ENCODE results near the gene HMGXB4. TPM values are rescaled to one million over a fixed set of nuclear protein-coding genes. Genes with fewer than 3 reads are reported as not detected.

The HMGXB4 gene
- total RNA-seq, 4 donors from 2014 or later = 12.4 to 19.9 (median 17.0) TPM

- no peaks in the 10 kb centered on the region for H3K27me3 ChIP-seq
- intact Hi-C loops (cut with DNase I) = no loop called here
- no peak for DNase-seq (ENCODE audit: extremely low spot score)
- H3K9me3 ChIP-seq = no peaks in the 10 kb centered on the region
- no peak overlapping the region for H3K4me3 ChIP-seq
- H3K4me1 ChIP-seq = peaks cover 0 to 7% (median 0%) of the 10 kb centered on the region in 4 donors
- no peak overlapping the region for H3K27ac ChIP-seq (replicated peaks in 1 of 4)
- WGBS = 86% methylated on average over 8 of the region's 12 CpGs
- no peak for TF ChIP-seq CTCF (IDR thresholded peaks at IDR 0.05)
- TF ChIP-seq POLR2A (IDR thresholded peaks at IDR 0.05; ENCODE audit: low read depth) = no peak
- no peak for TF ChIP-seq POLR2AphosphoS5 (IDR thresholded peaks at IDR 0.05)
- no peak for TF ChIP-seq EP300 (IDR thresholded peaks at IDR 0.05)
- H3K36me3 ChIP-seq = peaks cover 45 to 100% (median 98%) of the 10 kb centered on the region in 4 donors
Measured at GRCh38 chr22:35335936-35336781, 78.9 kb downstream of the HMGXB4 start.

- no peak for TF ChIP-seq CTCF (IDR thresholded peaks at IDR 0.05)
- TF ChIP-seq EP300 (IDR thresholded peaks at IDR 0.05) = no peak
- no peak for TF ChIP-seq POLR2A (IDR thresholded peaks at IDR 0.05; ENCODE audit: low read depth)
- no peak for TF ChIP-seq POLR2AphosphoS5 (IDR thresholded peaks at IDR 0.05)
- Histone ChIP-seq H3K27me3 (no peaks in the 10 kb centered on the region), H3K9me3 (no peaks in the 10 kb centered on the region), H3K4me3 (no peak overlapping the region), H3K4me1 (no peaks in the 10 kb centered on the region), H3K27ac (replicated peaks in 1 of 4) (no peak overlapping the region), H3K36me3 (peaks cover 49 to 100% (median 96%) of the 10 kb centered on the region in 4 donors)
- intact Hi-C loops (cut with DNase I) = no loop called here
- WGBS = 89% methylated on average over 3 of the region's 4 CpGs
- DNase-seq (ENCODE audit: extremely low spot score) = no peak
Measured at GRCh38 chr22:35337932-35338331, 80.6 kb downstream of the HMGXB4 start.

GRCh38 chr22:35341090-35341874, 84.0 kb downstream of the HMGXB4 start:
- no peaks in the 10 kb centered on the region for H3K27me3 ChIP-seq
- DNase-seq (ENCODE audit: extremely low spot score) = no peak
- intact Hi-C loops (cut with DNase I) = loop anchor here (10.0 kb wide), 1 partner anchor 74 kb away; no protein-coding TSS in a partner anchor
- no peaks in the 10 kb centered on the region for H3K9me3 ChIP-seq
- H3K4me3 ChIP-seq = no peak overlapping the region
- peaks cover 35 to 100% (median 94%) of the 10 kb centered on the region in 4 donors for H3K36me3 ChIP-seq
- no peak overlapping the region for H3K27ac ChIP-seq (replicated peaks in 1 of 4)
- WGBS = 96% methylated on average over 11 of the region's 19 CpGs
- TF ChIP-seq EP300 (IDR thresholded peaks at IDR 0.05) = no peak
- no peak for TF ChIP-seq POLR2A (IDR thresholded peaks at IDR 0.05; ENCODE audit: low read depth)
- TF ChIP-seq POLR2AphosphoS5 (IDR thresholded peaks at IDR 0.05) = no peak
- TF ChIP-seq CTCF (IDR thresholded peaks at IDR 0.05) = no peak
- no peaks in the 10 kb centered on the region for H3K4me1 ChIP-seq

GRCh38 chr22:35342390-35342789, 85.1 kb downstream of the HMGXB4 start:
- WGBS = 91% methylated on average over 3 of the region's 4 CpGs
- TF ChIP-seq POLR2A (IDR thresholded peaks at IDR 0.05; ENCODE audit: low read depth) = no peak
- TF ChIP-seq EP300 (IDR thresholded peaks at IDR 0.05) = no peak
- TF ChIP-seq POLR2AphosphoS5 (IDR thresholded peaks at IDR 0.05) = no peak
- TF ChIP-seq CTCF (IDR thresholded peaks at IDR 0.05) = no peak
- intact Hi-C loops (cut with DNase I) = loop anchor here (10.0 kb wide), 1 partner anchor 72 kb away; no protein-coding TSS in a partner anchor
- Histone ChIP-seq H3K27ac (replicated peaks in 1 of 4) (no peak overlapping the region), H3K4me3 (no peak overlapping the region), H3K36me3 (peaks cover 33 to 100% (median 94%) of the 10 kb centered on the region in 4 donors), H3K27me3 (no peaks in the 10 kb centered on the region), H3K9me3 (no peaks in the 10 kb centered on the region), H3K4me1 (no peaks in the 10 kb centered on the region)
- no peak for DNase-seq (ENCODE audit: extremely low spot score)

Data from esophagus muscularis mucosa (tissue), 4 donors.